ENCODE data around the gene MTERF4.

DNA sequence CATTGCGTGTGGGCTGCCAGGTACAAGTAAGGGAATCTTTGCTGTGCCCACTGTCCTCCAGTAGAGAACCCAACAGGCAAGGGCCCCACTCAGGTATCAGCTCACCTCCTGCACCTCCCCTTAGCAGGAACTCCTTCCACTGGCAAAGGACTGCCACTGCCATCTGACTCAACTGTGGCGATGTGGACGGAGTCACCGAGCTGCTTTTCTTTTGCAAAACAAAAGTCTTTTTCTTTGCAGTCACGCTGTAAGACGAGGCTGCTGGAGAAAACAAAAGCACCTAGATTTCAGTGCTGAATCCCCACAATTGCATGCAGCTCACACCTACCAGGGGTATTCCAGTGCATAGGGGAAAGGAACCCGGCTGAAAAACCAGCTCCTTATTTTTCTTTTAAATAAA, 7.9 kb downstream of the MTERF4 start:
- TF ChIP-seq CTCF (IDR thresholded peaks at IDR 0.05; ENCODE audit: low read depth, low read length) (no peak), EZH2phosphoT487 (IDR thresholded peaks at IDR 0.05; ENCODE audit: low read depth) (no peak)

All from OCI-LY3 (cell line).